Aorta (tissue), 5 donors: ENCODE data around the gene NAA25. TPM values are rescaled to one million over a fixed set of nuclear protein-coding genes. Genes with fewer than 3 reads are reported as not detected.
A peak's percentile ranks its signal among the peaks of the same experiment; 100 is the strongest.

Experiments used
- ATAC-seq: fragments of 200-7000 bp; cut with Tn5 transposase; one replicate; pipeline ENCODE4 v1.9.1; 2022; ENCODE audit warnings: moderate library complexity; ENCODE audit not compliant: low FRiP score
- DNase-seq, 2 donors: peaks; one replicate each; pipeline ENCODE4 v3.0.0-alpha.2; 2020
- H3K27ac ChIP-seq, 2 donors: one replicate each; pipeline ENCODE4 v1.5.1; 2013; ENCODE audit warnings: low read length in 2 of 2, mild to moderate bottlenecking in 2 of 2, moderate library complexity in 2 of 2, control low read depth in 1 of 2, inconsistent platforms in 1 of 2, low read depth in 1 of 2
- H3K27me3 ChIP-seq, 2 donors: one replicate each; pipeline ENCODE4 v1.6.1; 2013; ENCODE audit warnings: control low read depth in 1 of 2, low read length in 1 of 2, mild to moderate bottlenecking in 1 of 2, moderate library complexity in 1 of 2; ENCODE audit not compliant: insufficient read depth in 2 of 2, control insufficient read depth in 1 of 2
- H3K36me3 ChIP-seq, 2 donors: one replicate each; pipeline ENCODE4 v1.6.1; 2013; ENCODE audit warnings: control low read depth in 1 of 2, low read length in 1 of 2, mild to moderate bottlenecking in 1 of 2; ENCODE audit not compliant: insufficient read depth in 2 of 2, control insufficient read depth in 1 of 2
- H3K4me1 ChIP-seq, 2 donors: one replicate each; pipeline ENCODE4 v1.6.1; 2013; ENCODE audit warnings: low read length in 2 of 2, control low read depth in 1 of 2, mild to moderate bottlenecking in 1 of 2, moderate library complexity in 1 of 2; ENCODE audit not compliant: insufficient read depth in 2 of 2, control insufficient read depth in 1 of 2
- H3K4me3 ChIP-seq, 2 donors: one replicate each; pipeline ENCODE4 v1.5.1; 2013; ENCODE audit warnings: low read length in 2 of 2, control low read depth in 1 of 2, mild to moderate bottlenecking in 1 of 2
- H3K9me3 ChIP-seq: one replicate; pipeline ENCODE4 v1.6.1; 2013; ENCODE audit warnings: mild to moderate bottlenecking, low read length; ENCODE audit not compliant: control insufficient read depth
- WGBS, 2 donors: extraction: QIAGEN DNeasy Blood & Tissue Kit; methylation state at CpG; one replicate each; pipeline ENCODE4 v1.1.7; 2013; 5-methylcytosine and 5-hydroxymethylcytosine counted together
- intact Hi-C, 2 donors: fragments of 100-400 bp; cut with DNase I; formaldehyde crosslinking; loops; one replicate each; pipeline versions ENCODE4 v1.14.2 to v1.15.0; 2022
- polyA plus RNA-seq, 2 donors: library from polyadenylated mRNA; stranded (reverse); fragments of 200-250 nt; gene quantifications; one replicate each; pipeline ENCODE4 v1.2.3, GENCODE V29; 2013
- total RNA-seq, 2 donors: library from RNA; stranded (reverse); fragmentation: NEBNext Ultra II Directional; extraction: Animal tissue kit (Norgen Biotek cat#: 25700); gene quantifications; one replicate each; pipeline ENCODE4 v1.2.1, GENCODE V29; 2021
- donor health status: healthy with polysubstance abuse.
- donor health status: Bipolar disorder and iron deficiency.
- donor health status: DM: no; HTN: no; CAD: no.
- donor health status: DM: no; HTN: no; CAD: no.
- donor health status: DM: yes; HTN: yes; CAD: no.

NAA25 gene
- total and polyA plus RNA-seq, 4 donors, result 2.1 to 27.5 (median 14.3) TPM

DNA sequence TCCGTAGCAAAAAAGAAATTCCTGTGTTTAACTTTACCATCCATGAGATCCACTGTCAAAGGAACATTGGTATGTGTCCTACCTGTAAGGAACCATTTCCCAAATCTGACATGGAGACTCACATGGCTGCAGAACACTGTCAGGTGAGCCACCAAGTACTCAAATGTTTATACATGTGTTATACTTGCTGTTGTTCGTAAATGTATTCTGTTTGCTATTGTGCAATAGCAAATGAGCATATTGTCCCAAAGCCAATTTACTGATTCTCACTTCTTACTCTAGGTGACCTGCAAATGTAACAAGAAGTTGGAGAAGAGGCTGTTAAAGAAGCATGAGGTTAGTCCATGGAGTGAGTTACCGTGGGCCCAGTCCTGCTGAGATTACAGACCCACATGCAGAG is 26.1 kb upstream of the NAA25 start:
- H3K4me1 ChIP-seq, result no peaks in the 10 kb centered on the region
- H3K36me3 ChIP-seq, result peaks cover 0 to 3% of the 10 kb centered on the region in 2 donors
- 91 to 92% methylated on average over 3 of the region's 3 CpGs for WGBS, 2 donors
- intact Hi-C loops, result no loop called here
- ATAC-seq (no peak), DNase-seq (no peak)
- no peak overlapping the region for H3K27ac ChIP-seq
- H3K27me3 ChIP-seq, result no peaks in the 10 kb centered on the region
- H3K4me3 ChIP-seq, result no peak overlapping the region
- no peaks in the 10 kb centered on the region for H3K9me3 ChIP-seq

DNA sequence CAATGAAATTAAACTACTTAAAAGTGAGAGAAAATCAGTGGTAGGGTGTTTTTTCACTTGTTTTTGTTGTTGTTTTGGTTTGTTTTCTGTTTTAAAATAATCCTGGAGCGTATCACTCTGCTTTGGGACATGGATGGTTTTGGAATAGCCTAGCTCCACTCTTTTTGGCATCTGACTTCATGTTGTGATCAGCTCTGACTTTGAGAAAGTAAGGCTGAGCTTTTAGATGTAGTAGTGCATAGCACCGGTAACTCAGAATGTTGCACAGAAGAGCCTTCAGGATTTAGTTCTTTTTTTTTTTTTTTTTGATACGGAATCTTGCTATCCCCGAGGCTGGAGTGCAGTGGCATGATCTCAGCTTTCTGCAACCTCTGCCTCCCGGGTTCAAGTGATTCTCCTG is 24.8 kb upstream of the NAA25 start:
- peaks cover 0 to 3% of the 10 kb centered on the region in 2 donors for H3K36me3 ChIP-seq
- WGBS, 2 donors, result 88 to 91% methylated on average over 5 of the region's 5 CpGs
- H3K4me1 ChIP-seq, result no peaks in the 10 kb centered on the region
- H3K4me3 ChIP-seq, result no peak overlapping the region
- no peaks in the 10 kb centered on the region for H3K9me3 ChIP-seq
- H3K27me3 ChIP-seq, result no peaks in the 10 kb centered on the region
- H3K27ac ChIP-seq, result no peak overlapping the region
- DNase-seq, result no peak
- intact Hi-C loops, result no loop called here
- ATAC-seq, result no peak

DNA sequence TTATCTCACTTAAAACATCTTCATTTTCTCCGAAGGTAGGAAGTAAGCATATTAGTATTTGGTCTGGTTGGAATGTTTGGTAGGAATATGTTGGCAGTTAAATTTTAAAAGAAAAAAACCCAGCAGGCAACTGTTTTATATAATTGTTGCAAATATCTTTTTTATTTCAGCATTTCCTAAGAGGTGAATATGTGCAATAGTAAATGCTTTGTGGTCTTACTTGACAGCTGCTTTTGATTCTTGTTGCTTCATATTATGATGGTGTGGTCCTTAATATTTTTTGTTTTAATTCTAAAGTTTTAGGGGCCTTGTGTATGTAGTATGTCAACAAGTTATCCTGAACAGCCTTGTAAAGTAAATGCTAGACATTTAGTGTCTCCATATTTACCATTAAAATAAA is 23.1 kb upstream of the NAA25 start:
- Histone ChIP-seq H3K4me3 (no peak overlapping the region), H3K4me1 (peaks cover 0 to 2% of the 10 kb centered on the region in 2 donors), H3K27ac (no peak overlapping the region), H3K27me3 (no peaks in the 10 kb centered on the region), H3K9me3 (no peaks in the 10 kb centered on the region), H3K36me3 (peaks cover 0 to 3% of the 10 kb centered on the region in 2 donors)
- no peak for DNase-seq
- intact Hi-C loops, result no loop called here
- ATAC-seq, result no peak
- WGBS, 2 donors, result 60 to 73% methylated on average over 1 of the region's 1 CpG

DNA sequence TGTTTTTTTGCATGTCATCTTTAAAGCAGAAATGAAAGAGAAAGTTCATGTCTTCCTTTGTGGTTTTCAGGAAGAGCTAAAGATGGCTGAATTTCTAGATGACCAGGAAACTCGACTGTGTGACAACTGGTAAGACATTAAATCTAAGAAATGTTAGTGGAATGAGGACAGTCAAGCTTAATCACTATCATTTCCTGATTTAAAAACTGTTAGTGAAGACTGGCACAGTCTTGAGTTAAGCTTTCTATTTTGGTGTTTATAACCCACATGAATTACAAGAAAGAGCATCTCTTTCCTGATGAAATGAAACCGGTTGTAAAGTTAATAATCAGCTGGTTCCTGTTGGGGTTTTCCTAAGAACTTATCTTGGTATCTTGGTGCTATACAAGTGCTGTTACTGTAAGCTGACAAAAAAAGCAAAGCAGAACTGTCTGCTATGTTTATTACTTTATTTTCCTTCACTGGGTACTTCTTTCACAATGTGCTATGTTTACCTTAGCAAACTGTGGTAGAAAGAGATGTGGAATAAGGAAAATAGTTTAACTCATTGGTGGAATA is 21.9 kb upstream of the NAA25 start:
- H3K36me3 ChIP-seq, result peaks cover 0 to 3% of the 10 kb centered on the region in 2 donors
- DNase-seq (no peak), ATAC-seq (no peak)
- no peaks in the 10 kb centered on the region for H3K9me3 ChIP-seq
- peaks cover 0 to 2% of the 10 kb centered on the region in 2 donors for H3K4me1 ChIP-seq
- no peaks in the 10 kb centered on the region for H3K27me3 ChIP-seq
- intact Hi-C loops, result no loop called here
- H3K4me3 ChIP-seq, result peak overlapping the region in 1 of 2 donors; percentile 10
- WGBS, 2 donors, result 32 to 39% methylated on average over 2 of the region's 2 CpGs
- no peak overlapping the region for H3K27ac ChIP-seq

DNA sequence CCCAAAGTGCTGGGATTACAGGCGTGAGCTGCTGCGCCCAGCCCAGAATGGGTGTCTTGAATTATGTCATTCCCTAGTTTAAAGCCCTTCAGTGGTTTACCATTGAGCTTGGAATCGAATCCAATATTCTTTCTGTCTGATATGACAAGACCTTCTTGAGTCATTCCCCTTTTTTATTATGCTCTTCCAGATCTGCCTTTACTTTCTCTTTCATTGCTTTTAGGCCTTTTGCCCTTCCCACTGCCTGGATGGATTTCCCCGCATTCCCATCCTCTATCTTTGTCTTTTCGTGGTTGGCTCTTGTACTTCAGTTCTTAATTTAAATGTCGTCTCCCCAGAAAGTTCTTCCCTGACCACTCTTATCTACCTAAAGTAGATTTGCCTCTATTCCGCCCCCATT is 18.3 kb upstream of the NAA25 start:
- intact Hi-C loops, result loop anchor here in 1 of 2 donors (5.0 kb wide), 1 partner anchor 440 kb away; the partner anchor contains the start of genes ACAD10 and BRAP
- no peak overlapping the region for H3K4me3 ChIP-seq
- WGBS, 2 donors, result 92% methylated on average over 7 of the region's 7 CpGs

DNA sequence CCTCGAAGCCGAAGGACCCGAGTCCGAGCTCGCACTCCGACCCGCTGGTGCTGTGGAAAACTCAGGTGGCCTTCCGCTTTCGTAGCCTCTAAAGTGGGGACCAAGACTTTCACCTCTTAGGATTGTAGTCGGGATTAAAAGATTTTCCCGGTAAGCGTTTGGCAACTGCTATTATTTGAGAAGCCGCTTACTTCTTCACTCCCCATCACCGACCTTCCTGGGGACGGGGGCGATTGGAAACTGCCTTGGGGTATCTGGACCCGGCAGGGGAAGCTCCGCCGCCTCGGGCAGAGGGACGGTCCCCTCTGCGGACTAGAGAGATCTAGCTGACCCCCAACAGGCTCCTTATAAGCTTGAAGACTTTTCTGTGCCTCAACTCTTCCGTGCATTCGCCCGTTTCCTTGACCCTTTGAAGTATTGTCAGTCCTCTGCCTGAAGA is 17.4 kb upstream of the NAA25 start:
- ATAC-seq (no peak), DNase-seq (no peak)
- peak overlapping the region; percentile 53 to 70 for H3K4me3 ChIP-seq
- intact Hi-C loops, result loop anchor here in 1 of 2 donors (5.0 kb wide), 1 partner anchor 439 kb away; the partner anchor contains the start of genes ACAD10 and BRAP
- 1 to 2% methylated on average over 25 of the region's 25 CpGs for WGBS, 2 donors
- peaks cover 0 to 2% of the 10 kb centered on the region in 2 donors for H3K4me1 ChIP-seq
- H3K27ac ChIP-seq, result peak overlapping the region in 1 of 2 donors; percentile 92
- H3K27me3 ChIP-seq, result no peaks in the 10 kb centered on the region
- H3K9me3 ChIP-seq, result no peaks in the 10 kb centered on the region
- H3K36me3 ChIP-seq, result no peaks in the 10 kb centered on the region

More for the DNA sequence above, 18.3 kb upstream of the NAA25 start:
- no peak for DNase-seq
- Histone ChIP-seq H3K9me3 (no peaks in the 10 kb centered on the region), H3K36me3 (no peaks in the 10 kb centered on the region), H3K4me1 (peaks cover 0 to 2% of the 10 kb centered on the region in 2 donors), H3K27me3 (no peaks in the 10 kb centered on the region), H3K27ac (no peak overlapping the region)
- ATAC-seq, result no peak

DNA sequence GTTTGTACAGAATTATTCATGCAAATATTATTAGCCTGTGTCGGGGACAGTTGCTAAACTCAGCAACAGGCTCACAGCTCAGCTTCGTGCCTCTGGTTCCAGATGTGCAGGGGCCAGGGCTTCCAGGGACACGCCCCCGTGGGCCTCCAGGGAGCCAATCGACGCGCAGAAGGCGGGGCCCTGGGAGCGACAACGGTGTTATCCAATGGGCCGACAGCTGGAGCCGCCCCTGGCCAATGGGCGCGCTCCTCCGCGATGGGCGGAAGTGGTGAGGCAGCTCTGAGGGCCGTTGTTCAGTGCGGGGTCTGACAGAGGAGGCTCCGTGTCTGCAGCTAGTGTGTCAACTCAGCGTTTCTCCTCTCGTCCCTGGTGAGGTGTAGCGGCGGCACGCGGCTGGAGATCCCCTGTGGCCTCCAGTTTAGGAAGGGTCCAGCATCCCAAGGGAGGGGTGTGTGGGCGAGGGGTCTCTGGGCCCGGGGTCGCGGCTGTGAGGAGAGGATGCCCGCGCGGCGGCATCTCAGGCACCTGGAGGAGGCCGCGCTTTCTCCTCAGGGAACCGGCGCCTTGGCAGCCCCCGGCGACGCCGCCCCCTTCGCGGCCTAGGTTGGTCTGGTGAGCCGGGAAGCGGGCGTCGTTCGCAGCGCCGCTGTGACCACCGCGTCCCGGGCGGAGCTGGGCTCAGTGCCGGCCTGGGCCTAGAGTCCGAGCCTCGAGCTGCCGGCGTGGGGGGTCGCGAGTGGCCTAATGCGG is 16.8 kb upstream of the NAA25 start, which contains the start of gene TRAFD1:
Gene TRAFD1 (plus strand): TSS at position 311 of the 750 bp plus-strand sequence. CDS start 4,963 bp downstream, outside the sequence.
- Histone ChIP-seq H3K27me3 (no peaks in the 10 kb centered on the region), H3K4me3 (peak within 1 kb of the TSS; percentile 53 to 70), H3K36me3 (no peaks in the 10 kb centered on the region), H3K27ac (peak within 1 kb of the TSS in 1 of 2 donors; percentile 92), H3K4me1 (peaks cover 0 to 2% of the 10 kb centered on the region in 2 donors), H3K9me3 (no peaks in the 10 kb centered on the region)
- intact Hi-C loops, result loop anchor here in 1 of 2 donors (5.0 kb wide), 1 partner anchor 438 kb away; the partner anchor contains the start of genes ACAD10 and BRAP
- peak; percentile 99 for DNase-seq
- peak; percentile 100 for ATAC-seq
- WGBS, 2 donors, result 0 to 1% methylated on average over 57 to 63 of the region's 63 CpGs

DNA sequence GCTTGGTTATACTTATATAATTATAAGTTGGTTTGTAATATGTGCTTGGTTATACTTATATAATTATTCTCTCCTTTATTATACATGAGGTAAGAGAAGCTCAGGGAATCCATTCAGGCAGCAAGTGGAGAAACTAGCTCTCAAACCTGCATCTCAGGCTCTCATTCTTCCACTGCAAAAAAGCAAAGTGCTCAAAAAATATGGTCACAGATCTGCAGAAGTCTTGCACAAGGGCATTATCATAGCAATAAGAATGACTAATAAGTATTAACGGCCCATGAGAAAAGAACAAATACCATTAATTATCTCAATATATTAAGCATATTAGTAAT is 16.3 kb upstream of the NAA25 start:
- H3K27me3 ChIP-seq, result no peaks in the 10 kb centered on the region
- peaks cover 0 to 2% of the 10 kb centered on the region in 2 donors for H3K4me1 ChIP-seq
- no peak overlapping the region for H3K27ac ChIP-seq
- no peaks in the 10 kb centered on the region for H3K36me3 ChIP-seq
- DNase-seq (no peak), ATAC-seq (no peak)
- intact Hi-C loops, result loop anchor here (5.0 kb wide), 2 partner anchors 438 to 723 kb away; partner anchors contain the start of genes ACAD10 (in 1 of the 2) and BRAP (in 1 of the 2)
- 0% methylated on average over 1 of the region's 1 CpG for WGBS, 2 donors
- no peaks in the 10 kb centered on the region for H3K9me3 ChIP-seq
- no peak overlapping the region for H3K4me3 ChIP-seq
